ENCODE results near the gene RAMP3. TPM values are rescaled to one million over a fixed set of nuclear protein-coding genes. Genes with fewer than 3 reads are reported as not detected.

The RAMP3 gene
- total RNA-seq, 1 donor from 2014 or later, result not detected

- H3K9me3 Mint-ChIP-seq, result no peaks in the 10 kb centered on the region
- DNase-seq (ENCODE audit: low spot score), result no peak
- H3K27ac Mint-ChIP-seq, result no peak overlapping the region
- H3K27me3 Mint-ChIP-seq (ENCODE audit: insufficient read depth), result peaks cover 5% of the 10 kb centered on the region
- no peaks in the 10 kb centered on the region for H3K36me3 Mint-ChIP-seq (ENCODE audit: low read depth)
- H3K4me1 Mint-ChIP-seq (ENCODE audit: low read depth), result peaks cover 19% of the 10 kb centered on the region
- H3K4me3 Mint-ChIP-seq, result no peak overlapping the region
- intact Hi-C loops (cut with micrococcal nuclease), result no loop called here
These were observed 18.9 kb upstream of the RAMP3 start for GRCh38 chr7:45138433-45139267.

GRCh38 chr7:45140827-45141226, 16.8 kb upstream of the RAMP3 start:
- no peaks in the 10 kb centered on the region for H3K36me3 Mint-ChIP-seq (ENCODE audit: low read depth)
- DNase-seq (ENCODE audit: low spot score), result no peak
- peaks cover 15% of the 10 kb centered on the region for H3K4me1 Mint-ChIP-seq (ENCODE audit: low read depth)
- H3K27ac Mint-ChIP-seq, result no peak overlapping the region
- peaks cover 12% of the 10 kb centered on the region for H3K27me3 Mint-ChIP-seq (ENCODE audit: insufficient read depth)
- H3K9me3 Mint-ChIP-seq, result no peaks in the 10 kb centered on the region
- no peak overlapping the region for H3K4me3 Mint-ChIP-seq
- intact Hi-C loops (cut with micrococcal nuclease), result no loop called here

- no peak for DNase-seq (ENCODE audit: low spot score)
- Mint-ChIP-seq H3K4me3 (no peak overlapping the region), H3K36me3 (ENCODE audit: low read depth) (no peaks in the 10 kb centered on the region), H3K27ac (no peak overlapping the region), H3K4me1 (ENCODE audit: low read depth) (peaks cover 4% of the 10 kb centered on the region), H3K9me3 (no peaks in the 10 kb centered on the region), H3K27me3 (ENCODE audit: insufficient read depth) (peaks cover 10% of the 10 kb centered on the region)
- intact Hi-C loops (cut with micrococcal nuclease), result no loop called here
These were observed 14.0 kb upstream of the RAMP3 start for GRCh38 chr7:45143616-45144015.

GRCh38 chr7:45145881-45146280, 11.7 kb upstream of the RAMP3 start:
- H3K9me3 Mint-ChIP-seq, result no peaks in the 10 kb centered on the region
- no peak overlapping the region for H3K27ac Mint-ChIP-seq
- peaks cover 14% of the 10 kb centered on the region for H3K27me3 Mint-ChIP-seq (ENCODE audit: insufficient read depth)
- intact Hi-C loops (cut with micrococcal nuclease), result no loop called here
- no peak for DNase-seq (ENCODE audit: low spot score)
- H3K4me1 Mint-ChIP-seq (ENCODE audit: low read depth), result no peaks in the 10 kb centered on the region
- H3K4me3 Mint-ChIP-seq, result no peak overlapping the region
- H3K36me3 Mint-ChIP-seq (ENCODE audit: low read depth), result no peaks in the 10 kb centered on the region

GRCh38 chr7:45146531-45147379, 10.8 kb upstream of the RAMP3 start:
- DNase-seq (ENCODE audit: low spot score), result no peak
- intact Hi-C loops (cut with micrococcal nuclease), result no loop called here
- Mint-ChIP-seq H3K9me3 (no peaks in the 10 kb centered on the region), H3K4me1 (ENCODE audit: low read depth) (no peaks in the 10 kb centered on the region), H3K4me3 (no peak overlapping the region), H3K27me3 (ENCODE audit: insufficient read depth) (peaks cover 14% of the 10 kb centered on the region), H3K27ac (no peak overlapping the region), H3K36me3 (ENCODE audit: low read depth) (no peaks in the 10 kb centered on the region)

GRCh38 chr7:45147858-45148652, 9.5 kb upstream of the RAMP3 start:
- Mint-ChIP-seq H3K4me3 (no peak overlapping the region), H3K36me3 (ENCODE audit: low read depth) (no peaks in the 10 kb centered on the region), H3K9me3 (no peaks in the 10 kb centered on the region), H3K27ac (no peak overlapping the region), H3K4me1 (ENCODE audit: low read depth) (no peaks in the 10 kb centered on the region), H3K27me3 (ENCODE audit: insufficient read depth) (peaks cover 14% of the 10 kb centered on the region)
- intact Hi-C loops (cut with micrococcal nuclease), result no loop called here
- no peak for DNase-seq (ENCODE audit: low spot score)

- no peaks in the 10 kb centered on the region for H3K36me3 Mint-ChIP-seq (ENCODE audit: low read depth)
- H3K4me1 Mint-ChIP-seq (ENCODE audit: low read depth), result no peaks in the 10 kb centered on the region
- no peaks in the 10 kb centered on the region for H3K9me3 Mint-ChIP-seq
- DNase-seq (ENCODE audit: low spot score), result no peak
- H3K27me3 Mint-ChIP-seq (ENCODE audit: insufficient read depth), result peaks cover 14% of the 10 kb centered on the region
- intact Hi-C loops (cut with micrococcal nuclease), result no loop called here
- no peak overlapping the region for H3K27ac Mint-ChIP-seq
- H3K4me3 Mint-ChIP-seq, result no peak overlapping the region
These were observed 9.0 kb upstream of the RAMP3 start for GRCh38 chr7:45148653-45148973.

GRCh38 chr7:45149606-45150005, 8.0 kb upstream of the RAMP3 start:
- Mint-ChIP-seq H3K27me3 (ENCODE audit: insufficient read depth) (peaks cover 8% of the 10 kb centered on the region), H3K9me3 (no peaks in the 10 kb centered on the region), H3K36me3 (ENCODE audit: low read depth) (no peaks in the 10 kb centered on the region), H3K27ac (no peak overlapping the region), H3K4me3 (no peak overlapping the region), H3K4me1 (ENCODE audit: low read depth) (no peaks in the 10 kb centered on the region)
- DNase-seq (ENCODE audit: low spot score), result no peak
- intact Hi-C loops (cut with micrococcal nuclease), result no loop called here

GRCh38 chr7:45150199-45150598, 7.4 kb upstream of the RAMP3 start:
- H3K4me3 Mint-ChIP-seq, result no peak overlapping the region
- no peaks in the 10 kb centered on the region for H3K36me3 Mint-ChIP-seq (ENCODE audit: low read depth)
- H3K4me1 Mint-ChIP-seq (ENCODE audit: low read depth), result no peaks in the 10 kb centered on the region
- intact Hi-C loops (cut with micrococcal nuclease), result no loop called here
- DNase-seq (ENCODE audit: low spot score), result no peak
- H3K9me3 Mint-ChIP-seq, result no peaks in the 10 kb centered on the region
- H3K27ac Mint-ChIP-seq, result no peak overlapping the region
- peaks cover 8% of the 10 kb centered on the region for H3K27me3 Mint-ChIP-seq (ENCODE audit: insufficient read depth)

GRCh38 chr7:45151131-45151684, 6.4 kb upstream of the RAMP3 start:
- H3K4me3 Mint-ChIP-seq, result no peak overlapping the region
- intact Hi-C loops (cut with micrococcal nuclease), result no loop called here
- no peaks in the 10 kb centered on the region for H3K4me1 Mint-ChIP-seq (ENCODE audit: low read depth)
- H3K36me3 Mint-ChIP-seq (ENCODE audit: low read depth), result no peaks in the 10 kb centered on the region
- H3K27me3 Mint-ChIP-seq (ENCODE audit: insufficient read depth), result peaks cover 8% of the 10 kb centered on the region
- H3K9me3 Mint-ChIP-seq, result no peaks in the 10 kb centered on the region
- no peak overlapping the region for H3K27ac Mint-ChIP-seq
- no peak for DNase-seq (ENCODE audit: low spot score)

- Mint-ChIP-seq H3K36me3 (ENCODE audit: low read depth) (no peaks in the 10 kb centered on the region), H3K27ac (no peak overlapping the region), H3K4me3 (no peak overlapping the region), H3K4me1 (ENCODE audit: low read depth) (no peaks in the 10 kb centered on the region), H3K27me3 (ENCODE audit: insufficient read depth) (peaks cover 11% of the 10 kb centered on the region), H3K9me3 (no peaks in the 10 kb centered on the region)
- DNase-seq (ENCODE audit: low spot score), result no peak
- intact Hi-C loops (cut with micrococcal nuclease), result no loop called here
These were observed 5.6 kb upstream of the RAMP3 start for GRCh38 chr7:45151967-45152366.

GRCh38 chr7:45153233-45153632, 4.4 kb upstream of the RAMP3 start:
- intact Hi-C loops (cut with micrococcal nuclease), result no loop called here

More at GRCh38 chr7:45153233-45153632, 4.4 kb upstream of the RAMP3 start:
- peaks cover 15% of the 10 kb centered on the region for H3K27me3 Mint-ChIP-seq (ENCODE audit: insufficient read depth)
- no peak for DNase-seq (ENCODE audit: low spot score)
- no peaks in the 10 kb centered on the region for H3K4me1 Mint-ChIP-seq (ENCODE audit: low read depth)
- no peak overlapping the region for H3K4me3 Mint-ChIP-seq
- H3K9me3 Mint-ChIP-seq, result no peaks in the 10 kb centered on the region
- no peaks in the 10 kb centered on the region for H3K36me3 Mint-ChIP-seq (ENCODE audit: low read depth)
- H3K27ac Mint-ChIP-seq, result no peak overlapping the region

All from activated T-helper 1 cell treated with anti-CD3 and anti-CD28 coated beads, Interleukin-12 subunit alpha, Interleukin-12 subunit beta, Interleukin-2, Interleukin-4 antibody, amounts not matched to agents 30 ng/mL and 10 ng/mL and 1 ng/mL, durations not matched to agents 14 hours and 24 hours and 36 hours (primary cell).